ENCODE measurements around the gene RGS6.

Gene RGS6

GRCh38 chr14:72595152-72595862 lies 663.1 kb downstream of the RGS6 start:
- FAIRE-seq (no peak), DNase-seq (ENCODE audit: insufficient read length) (no peak)
- TF ChIP-seq POLR2A (IDR thresholded peaks at IDR 0.05; ENCODE audit: low read depth, low read length), result no peak
- TF ChIP-seq POLR2AphosphoS5 (IDR thresholded peaks at IDR 0.05; ENCODE audit: low read depth, low read length), result no peak
- TF ChIP-seq TAF1 (IDR thresholded peaks at IDR 0.05; ENCODE audit: borderline replicate concordance, low read depth, low read length), result no peak

- peak; percentile 14 for FAIRE-seq
- TF ChIP-seq TAF1 (IDR thresholded peaks at IDR 0.05; ENCODE audit: borderline replicate concordance, low read depth, low read length) (no peak), POLR2A (IDR thresholded peaks at IDR 0.05; ENCODE audit: low read depth, low read length) (no peak), POLR2AphosphoS5 (IDR thresholded peaks at IDR 0.05; ENCODE audit: low read depth, low read length) (no peak)
- DNase-seq (ENCODE audit: insufficient read length), result no peak
These were observed 665.3 kb downstream of the RGS6 start for GRCh38 chr14:72597252-72598233.

GRCh38 chr14:72598306-72598705 lies 666.1 kb downstream of the RGS6 start:
- no peak for DNase-seq (ENCODE audit: insufficient read length)

GRCh38 chr14:72599579-72600470 lies 667.6 kb downstream of the RGS6 start:
- TF ChIP-seq TAF1 (IDR thresholded peaks at IDR 0.05; ENCODE audit: borderline replicate concordance, low read depth, low read length), result no peak
- no peak for TF ChIP-seq POLR2AphosphoS5 (IDR thresholded peaks at IDR 0.05; ENCODE audit: low read depth, low read length)
- TF ChIP-seq POLR2A (IDR thresholded peaks at IDR 0.05; ENCODE audit: low read depth, low read length), result no peak
- DNase-seq (ENCODE audit: insufficient read length) (no peak), FAIRE-seq (peak; percentile 72)

More at GRCh38 chr14:72598306-72598705, 666.1 kb downstream of the RGS6 start:
- TF ChIP-seq POLR2A (IDR thresholded peaks at IDR 0.05; ENCODE audit: low read depth, low read length) (peak; percentile 58; the same call in 1 of the 2 replicates), TAF1 (IDR thresholded peaks at IDR 0.05; ENCODE audit: borderline replicate concordance, low read depth, low read length) (no peak)
- FAIRE-seq, result peak; percentile 90

- no peak for TF ChIP-seq POLR2A (IDR thresholded peaks at IDR 0.05; ENCODE audit: low read depth, low read length)
- TF ChIP-seq POLR2AphosphoS5 (IDR thresholded peaks at IDR 0.05; ENCODE audit: low read depth, low read length), result no peak
- no peak for TF ChIP-seq TAF1 (IDR thresholded peaks at IDR 0.05; ENCODE audit: borderline replicate concordance, low read depth, low read length)
- no peak for FAIRE-seq
- no peak for DNase-seq (ENCODE audit: insufficient read length)
These were observed 668.5 kb downstream of the RGS6 start for GRCh38 chr14:72600551-72601330.

GRCh38 chr14:72603639-72604038 lies 671.4 kb downstream of the RGS6 start:
- no peak for DNase-seq (ENCODE audit: insufficient read length)
- no peak for FAIRE-seq
- no peak for TF ChIP-seq TAF1 (IDR thresholded peaks at IDR 0.05; ENCODE audit: borderline replicate concordance, low read depth, low read length)
- no peak for TF ChIP-seq POLR2AphosphoS5 (IDR thresholded peaks at IDR 0.05; ENCODE audit: low read depth, low read length)
- no peak for TF ChIP-seq POLR2A (IDR thresholded peaks at IDR 0.05; ENCODE audit: low read depth, low read length)

GRCh38 chr14:72604133-72604532 lies 671.9 kb downstream of the RGS6 start:
- FAIRE-seq, result no peak
- DNase-seq (ENCODE audit: insufficient read length), result no peak
- no peak for TF ChIP-seq TAF1 (IDR thresholded peaks at IDR 0.05; ENCODE audit: borderline replicate concordance, low read depth, low read length)
- no peak for TF ChIP-seq POLR2AphosphoS5 (IDR thresholded peaks at IDR 0.05; ENCODE audit: low read depth, low read length)
- TF ChIP-seq POLR2A (IDR thresholded peaks at IDR 0.05; ENCODE audit: low read depth, low read length), result no peak

GRCh38 chr14:72605096-72605920 lies 673.1 kb downstream of the RGS6 start:
- TF ChIP-seq TAF1 (IDR thresholded peaks at IDR 0.05; ENCODE audit: borderline replicate concordance, low read depth, low read length), result no peak
- no peak for TF ChIP-seq POLR2AphosphoS5 (IDR thresholded peaks at IDR 0.05; ENCODE audit: low read depth, low read length)
- no peak for TF ChIP-seq POLR2A (IDR thresholded peaks at IDR 0.05; ENCODE audit: low read depth, low read length)
- no peak for DNase-seq (ENCODE audit: insufficient read length)
- no peak for FAIRE-seq

GRCh38 chr14:72605921-72606220 lies 673.6 kb downstream of the RGS6 start:
- no peak for DNase-seq (ENCODE audit: insufficient read length)
- TF ChIP-seq TAF1 (IDR thresholded peaks at IDR 0.05; ENCODE audit: borderline replicate concordance, low read depth, low read length), result no peak
- no peak for TF ChIP-seq POLR2A (IDR thresholded peaks at IDR 0.05; ENCODE audit: low read depth, low read length)
- no peak for TF ChIP-seq POLR2AphosphoS5 (IDR thresholded peaks at IDR 0.05; ENCODE audit: low read depth, low read length)
- FAIRE-seq, result no peak

- FAIRE-seq (no peak), DNase-seq (ENCODE audit: insufficient read length) (no peak)
- TF ChIP-seq POLR2AphosphoS5 (IDR thresholded peaks at IDR 0.05; ENCODE audit: low read depth, low read length) (no peak), POLR2A (IDR thresholded peaks at IDR 0.05; ENCODE audit: low read depth, low read length) (no peak), TAF1 (IDR thresholded peaks at IDR 0.05; ENCODE audit: borderline replicate concordance, low read depth, low read length) (no peak)
These were observed 674.6 kb downstream of the RGS6 start for GRCh38 chr14:72606879-72607278.

Measured in GM12892 (cell line).